Activated T-helper 1 cell treated with anti-CD3 and anti-CD28 coated beads, Interleukin-12 subunit alpha, Interleukin-12 subunit beta, Interleukin-2, Interleukin-4 antibody, amounts not matched to agents 30 ng/mL and 10 ng/mL and 1 ng/mL, durations not matched to agents 14 hours and 24 hours and 36 hours (primary cell): ENCODE measurements around the gene PPP6R2. TPM values are rescaled to one million over a fixed set of nuclear protein-coding genes. Genes with fewer than 3 reads are reported as not detected.
"Not testable (repeated sequence)": the region's sequence is repeated elsewhere in the genome, so short reads cannot be mapped to it uniquely, and the experiment has no call there.

Source experiments
- DNase-seq: peaks from one replicate; pipeline ENCODE4 v3.0.0; 2021; ENCODE audit warnings: low spot score
- H3K27ac Mint-ChIP-seq: one replicate; pipeline ENCODE4 v1.8.0; 2021; ENCODE audit warnings: mild to moderate bottlenecking, mixed read lengths
- H3K27me3 Mint-ChIP-seq: one replicate; pipeline ENCODE4 v1.8.0; 2022; ENCODE audit warnings: mild to moderate bottlenecking, moderate library complexity, mixed read lengths; ENCODE audit not compliant: insufficient read depth
- H3K36me3 Mint-ChIP-seq: one replicate; pipeline ENCODE4 v1.8.0; 2021; ENCODE audit warnings: low read depth, mixed read lengths
- H3K4me1 Mint-ChIP-seq: one replicate; pipeline ENCODE4 v1.8.0; 2021; ENCODE audit warnings: low read depth, mixed read lengths
- H3K4me3 Mint-ChIP-seq: one replicate; pipeline ENCODE4 v1.8.0; 2021; ENCODE audit warnings: mild to moderate bottlenecking, moderate library complexity, mixed read lengths
- H3K9me3 Mint-ChIP-seq: one replicate; pipeline ENCODE4 v1.8.0; 2021; ENCODE audit warnings: mixed read lengths
- intact Hi-C: fragments of 100-400 bp; cut with micrococcal nuclease; formaldehyde crosslinking; loops from one replicate; pipeline ENCODE4 v1.15.1; 2024
- total RNA-seq: library from RNA; stranded (reverse); gene quantifications from 2 replicates; pipeline ENCODE4 v1.2.3, GENCODE V29; 2022

PPP6R2 gene
- total RNA-seq, 1 donor from 2014 or later = 46.0 TPM

- H3K36me3 Mint-ChIP-seq = peaks cover 35% of the 10 kb centered on the region
- H3K4me3 Mint-ChIP-seq = no peak overlapping the region
- no peak for DNase-seq
- H3K9me3 Mint-ChIP-seq = no peaks in the 10 kb centered on the region
- intact Hi-C loops = no loop called here
- no peaks in the 10 kb centered on the region for H3K27me3 Mint-ChIP-seq
- no peak overlapping the region for H3K27ac Mint-ChIP-seq
- peaks cover 4% of the 10 kb centered on the region for H3K4me1 Mint-ChIP-seq
Measured at GRCh38 chr22:50425179-50425916, 82.2 kb downstream of the PPP6R2 start.

GRCh38 chr22:50432131-50432876 is 89.2 kb downstream of the PPP6R2 start:
- H3K4me1 Mint-ChIP-seq = no peaks in the 10 kb centered on the region
- intact Hi-C loops = no loop called here
- no peak overlapping the region for H3K4me3 Mint-ChIP-seq
- no peaks in the 10 kb centered on the region for H3K27me3 Mint-ChIP-seq
- H3K9me3 Mint-ChIP-seq = no peaks in the 10 kb centered on the region
- DNase-seq = no peak
- H3K27ac Mint-ChIP-seq = no peak overlapping the region
- H3K36me3 Mint-ChIP-seq = peaks cover 29% of the 10 kb centered on the region

GRCh38 chr22:50432877-50433510 is 89.9 kb downstream of the PPP6R2 start:
- H3K36me3 Mint-ChIP-seq = peaks cover 29% of the 10 kb centered on the region
- H3K4me1 Mint-ChIP-seq, H3K27ac Mint-ChIP-seq, H3K9me3 Mint-ChIP-seq, H3K4me3 Mint-ChIP-seq, DNase-seq, intact Hi-C loops, H3K27me3 Mint-ChIP-seq: not testable (repeated sequence)

DNA sequence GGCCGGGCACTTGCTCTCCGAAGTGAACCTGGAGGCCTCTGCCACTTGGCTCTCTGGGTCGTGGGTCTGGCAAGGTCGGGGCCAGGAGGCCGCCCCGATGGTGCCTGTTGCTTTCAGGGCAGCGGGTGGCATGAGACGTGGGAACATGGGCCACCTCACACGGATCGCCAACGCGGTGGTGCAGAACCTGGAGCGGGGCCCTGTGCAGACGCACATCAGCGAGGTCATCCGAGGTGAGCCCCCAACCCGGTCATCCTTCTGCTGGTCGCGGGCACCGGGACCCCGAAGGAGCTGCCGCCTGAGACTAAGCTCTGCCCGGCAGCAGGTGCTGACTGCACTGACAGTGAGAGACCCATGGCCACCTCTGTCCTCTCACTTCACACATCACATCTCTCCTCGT is 91.7 kb downstream of the PPP6R2 start:
- peaks cover 16% of the 10 kb centered on the region for H3K36me3 Mint-ChIP-seq
- no peaks in the 10 kb centered on the region for H3K4me1 Mint-ChIP-seq
- H3K27me3 Mint-ChIP-seq = no peaks in the 10 kb centered on the region
- no peak overlapping the region for H3K27ac Mint-ChIP-seq
- no peak for DNase-seq
- intact Hi-C loops = no loop called here
- no peaks in the 10 kb centered on the region for H3K9me3 Mint-ChIP-seq
- H3K4me3 Mint-ChIP-seq = no peak overlapping the region

- Mint-ChIP-seq H3K36me3 (peaks cover 14% of the 10 kb centered on the region), H3K9me3 (no peaks in the 10 kb centered on the region), H3K27ac (no peak overlapping the region), H3K27me3 (no peaks in the 10 kb centered on the region), H3K4me3 (no peak overlapping the region), H3K4me1 (no peaks in the 10 kb centered on the region)
- intact Hi-C loops = no loop called here
- DNase-seq = no peak
Measured at GRCh38 chr22:50435291-50436014, 92.3 kb downstream of the PPP6R2 start.

DNA sequence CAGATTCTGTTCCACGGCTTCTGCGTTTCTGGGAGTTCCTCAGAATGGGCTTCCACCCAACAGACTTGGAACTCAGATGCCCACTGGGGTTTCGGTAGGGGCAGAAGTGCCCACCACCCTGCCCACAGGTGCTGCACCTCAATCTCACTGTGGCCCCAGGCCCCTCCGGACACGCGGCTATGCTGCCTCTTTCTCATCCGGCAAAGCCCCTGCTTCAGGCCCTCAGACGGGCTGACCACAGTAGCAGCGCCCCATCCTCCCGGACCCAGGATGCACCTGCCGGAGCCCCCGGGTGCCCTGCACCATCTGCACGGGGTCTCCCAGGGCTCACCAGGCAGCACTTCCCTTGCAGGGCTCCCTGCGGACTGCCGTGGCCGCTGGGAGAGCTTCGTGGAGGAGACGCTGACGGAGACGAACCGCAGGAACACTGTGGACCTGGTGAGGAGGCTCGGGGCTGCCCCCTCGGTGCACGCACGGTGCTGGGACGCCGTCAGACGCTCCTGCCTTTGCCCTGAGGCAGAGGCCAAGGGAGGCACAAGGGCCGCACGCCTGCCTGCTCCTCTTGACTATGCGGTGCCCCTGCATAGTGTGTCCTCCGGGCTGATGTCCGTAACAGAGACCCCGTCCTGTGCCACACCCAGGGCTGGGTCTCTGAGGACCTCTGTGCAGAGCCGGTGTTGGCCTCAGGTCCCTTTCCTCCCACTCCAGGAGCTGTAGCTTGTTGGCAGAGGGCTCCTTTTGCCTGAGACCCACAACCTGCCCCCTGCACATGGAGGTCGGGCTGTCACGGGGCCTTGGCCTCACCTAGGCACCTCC is 93.1 kb downstream of the PPP6R2 start:
- Mint-ChIP-seq H3K9me3 (no peaks in the 10 kb centered on the region), H3K36me3 (peaks cover 10% of the 10 kb centered on the region), H3K27me3 (no peaks in the 10 kb centered on the region), H3K27ac (no peak overlapping the region), H3K4me3 (no peak overlapping the region), H3K4me1 (no peaks in the 10 kb centered on the region)
- intact Hi-C loops = no loop called here
- no peak for DNase-seq

DNA sequence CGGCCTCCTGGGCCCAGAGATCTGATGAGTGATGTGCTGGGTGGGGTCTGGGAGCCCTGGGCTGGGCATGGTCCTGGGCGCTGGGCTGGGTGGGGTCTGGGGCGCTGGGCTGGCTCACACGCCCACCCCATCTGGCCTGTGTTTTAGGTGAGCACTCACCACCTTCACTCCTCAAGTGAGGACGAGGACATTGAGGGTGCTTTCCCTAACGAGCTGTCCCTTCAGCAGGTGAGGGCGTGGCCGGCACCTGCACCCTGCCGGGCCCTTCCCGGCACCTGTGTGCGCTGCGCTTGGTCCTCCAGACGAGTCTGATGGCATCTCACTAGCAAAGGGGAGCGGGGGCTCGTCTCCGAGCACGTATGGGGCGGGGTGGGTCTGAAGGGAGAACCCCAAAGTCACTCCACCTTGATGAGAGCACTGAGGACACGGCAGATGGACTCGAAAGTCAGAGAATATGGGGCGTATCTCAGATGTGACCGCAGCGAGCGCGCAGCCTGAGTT is 93.8 kb downstream of the PPP6R2 start:
- H3K9me3 Mint-ChIP-seq = no peaks in the 10 kb centered on the region
- no peak overlapping the region for H3K27ac Mint-ChIP-seq
- H3K4me1 Mint-ChIP-seq = no peaks in the 10 kb centered on the region
- H3K4me3 Mint-ChIP-seq = no peak overlapping the region
- no peaks in the 10 kb centered on the region for H3K27me3 Mint-ChIP-seq
- peaks cover 5% of the 10 kb centered on the region for H3K36me3 Mint-ChIP-seq
- no peak for DNase-seq
- intact Hi-C loops = no loop called here

- Mint-ChIP-seq H3K9me3 (no peaks in the 10 kb centered on the region), H3K27ac (no peak overlapping the region), H3K27me3 (no peaks in the 10 kb centered on the region), H3K4me3 (no peak overlapping the region), H3K4me1 (no peaks in the 10 kb centered on the region), H3K36me3 (peaks cover 4% of the 10 kb centered on the region)
- no peak for DNase-seq
- intact Hi-C loops = no loop called here
Measured at GRCh38 chr22:50437511-50438304, 94.6 kb downstream of the PPP6R2 start.

DNA sequence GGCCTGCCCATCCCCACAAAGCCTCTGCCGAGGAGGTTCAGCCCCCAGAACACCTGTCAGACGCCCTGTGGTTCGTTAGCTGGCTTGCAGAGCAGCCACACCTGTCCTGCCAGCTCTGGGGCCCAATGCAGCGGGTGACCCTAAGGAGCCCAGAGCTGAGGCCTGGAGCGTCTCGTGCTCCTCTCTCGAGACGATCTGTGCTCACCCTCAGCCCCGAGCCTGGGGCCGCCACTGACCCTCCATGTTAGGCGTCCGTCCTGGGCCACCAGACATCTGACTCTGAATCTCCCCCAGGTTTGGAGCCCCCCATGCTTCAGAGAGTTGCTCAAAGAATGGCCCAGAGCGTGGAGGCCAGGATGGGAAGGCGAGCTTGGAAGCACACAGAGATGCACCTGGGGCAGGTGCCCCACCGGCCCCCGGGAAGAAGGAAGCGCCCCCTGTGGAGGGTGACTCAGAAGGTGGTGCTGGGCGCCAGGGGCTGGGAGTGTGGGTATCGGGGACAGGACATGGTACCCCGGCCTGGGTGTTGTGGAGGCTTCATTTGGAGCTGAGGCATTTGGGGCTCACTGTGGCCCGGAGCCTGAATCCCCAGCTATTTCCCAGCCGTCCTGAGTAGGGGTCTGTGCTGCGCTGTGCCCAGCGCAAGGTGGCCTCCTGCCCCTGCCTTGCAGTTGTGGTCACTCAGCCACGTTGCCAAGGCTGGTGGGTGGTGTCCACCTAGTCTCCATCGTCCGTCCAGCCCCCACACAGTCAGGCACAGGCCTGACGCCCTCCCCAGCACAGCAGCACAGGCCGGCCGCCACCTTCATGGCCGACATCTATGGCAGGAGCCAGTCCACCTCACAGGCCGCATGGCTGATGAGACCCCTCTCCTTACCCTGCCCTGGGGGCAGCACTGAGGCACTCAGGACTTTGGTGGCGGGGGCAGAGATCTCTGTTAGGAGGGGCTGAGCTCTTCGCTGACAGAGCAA is 95.5 kb downstream of the PPP6R2 start:
- peaks cover 6% of the 10 kb centered on the region for H3K36me3 Mint-ChIP-seq
- no peaks in the 10 kb centered on the region for H3K9me3 Mint-ChIP-seq
- no peaks in the 10 kb centered on the region for H3K27me3 Mint-ChIP-seq
- intact Hi-C loops = no loop called here
- no peak overlapping the region for H3K4me3 Mint-ChIP-seq
- H3K4me1 Mint-ChIP-seq = no peaks in the 10 kb centered on the region
- H3K27ac Mint-ChIP-seq = no peak overlapping the region
- no peak for DNase-seq

GRCh38 chr22:50439314-50439870 is 96.3 kb downstream of the PPP6R2 start:
- no peak for DNase-seq
- peaks cover 6% of the 10 kb centered on the region for H3K36me3 Mint-ChIP-seq
- H3K4me1 Mint-ChIP-seq = no peaks in the 10 kb centered on the region
- H3K27ac Mint-ChIP-seq = no peak overlapping the region
- H3K27me3 Mint-ChIP-seq = no peaks in the 10 kb centered on the region
- intact Hi-C loops = no loop called here
- no peaks in the 10 kb centered on the region for H3K9me3 Mint-ChIP-seq
- no peak overlapping the region for H3K4me3 Mint-ChIP-seq
